ENCODE data around the gene DRD4. TPM values are rescaled to one million over a fixed set of nuclear protein-coding genes. Genes with fewer than 3 reads are reported as not detected.

Gene DRD4
- total RNA-seq, 1 donor from 2014 or later, result not detected

DNA sequence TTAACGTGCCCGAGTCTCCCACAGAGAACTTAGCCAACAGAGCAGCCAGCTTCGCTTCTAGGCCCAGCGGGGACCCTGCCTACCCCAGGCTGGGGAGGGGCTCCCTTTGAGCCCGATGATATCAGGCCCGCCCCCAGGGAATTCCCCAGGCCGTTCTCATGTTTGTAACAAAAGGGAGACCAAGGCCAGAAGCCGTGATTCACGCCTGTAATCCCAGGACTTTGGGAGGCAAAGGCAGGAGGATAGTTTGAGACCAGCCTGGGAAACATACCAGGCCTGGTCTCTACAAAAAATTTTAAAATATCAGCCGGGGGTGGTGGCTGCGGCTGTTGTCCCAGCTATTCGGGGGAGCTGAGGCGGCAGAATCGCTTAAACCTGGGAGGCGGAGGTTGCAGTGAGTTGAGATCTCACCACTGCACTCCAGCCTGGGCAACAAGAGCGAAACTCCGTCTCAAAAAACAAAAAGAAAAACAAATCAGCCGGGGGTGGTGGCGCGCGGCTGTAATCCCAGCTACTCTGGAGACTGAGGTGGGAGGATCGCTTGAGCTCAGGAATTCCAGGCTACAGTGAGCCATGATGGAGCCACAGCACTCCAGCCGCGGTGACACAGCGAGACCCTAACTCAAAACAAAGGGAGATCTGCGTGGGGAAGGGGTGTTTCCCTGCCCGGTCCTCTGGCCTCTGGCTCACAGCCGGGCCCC lies 1.7 kb downstream of the DRD4 start:
- TF ChIP-seq, protein P1, sequence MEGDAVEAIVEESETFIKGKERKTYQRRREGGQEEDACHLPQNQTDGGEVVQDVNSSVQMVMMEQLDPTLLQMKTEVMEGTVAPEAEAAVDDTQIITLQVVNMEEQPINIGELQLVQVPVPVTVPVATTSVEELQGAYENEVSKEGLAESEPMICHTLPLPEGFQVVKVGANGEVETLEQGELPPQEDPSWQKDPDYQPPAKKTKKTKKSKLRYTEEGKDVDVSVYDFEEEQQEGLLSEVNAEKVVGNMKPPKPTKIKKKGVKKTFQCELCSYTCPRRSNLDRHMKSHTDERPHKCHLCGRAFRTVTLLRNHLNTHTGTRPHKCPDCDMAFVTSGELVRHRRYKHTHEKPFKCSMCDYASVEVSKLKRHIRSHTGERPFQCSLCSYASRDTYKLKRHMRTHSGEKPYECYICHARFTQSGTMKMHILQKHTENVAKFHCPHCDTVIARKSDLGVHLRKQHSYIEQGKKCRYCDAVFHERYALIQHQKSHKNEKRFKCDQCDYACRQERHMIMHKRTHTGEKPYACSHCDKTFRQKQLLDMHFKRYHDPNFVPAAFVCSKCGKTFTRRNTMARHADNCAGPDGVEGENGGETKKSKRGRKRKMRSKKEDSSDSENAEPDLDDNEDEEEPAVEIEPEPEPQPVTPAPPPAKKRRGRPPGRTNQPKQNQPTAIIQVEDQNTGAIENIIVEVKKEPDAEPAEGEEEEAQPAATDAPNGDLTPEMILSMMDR (conservative IDR thresholded peaks at IDR 0.05; ENCODE audit: low read depth, low read length), result no peak
- H3K4me3 ChIP-seq (ENCODE audit: low read depth, low read length), result no peak overlapping the region

DNA sequence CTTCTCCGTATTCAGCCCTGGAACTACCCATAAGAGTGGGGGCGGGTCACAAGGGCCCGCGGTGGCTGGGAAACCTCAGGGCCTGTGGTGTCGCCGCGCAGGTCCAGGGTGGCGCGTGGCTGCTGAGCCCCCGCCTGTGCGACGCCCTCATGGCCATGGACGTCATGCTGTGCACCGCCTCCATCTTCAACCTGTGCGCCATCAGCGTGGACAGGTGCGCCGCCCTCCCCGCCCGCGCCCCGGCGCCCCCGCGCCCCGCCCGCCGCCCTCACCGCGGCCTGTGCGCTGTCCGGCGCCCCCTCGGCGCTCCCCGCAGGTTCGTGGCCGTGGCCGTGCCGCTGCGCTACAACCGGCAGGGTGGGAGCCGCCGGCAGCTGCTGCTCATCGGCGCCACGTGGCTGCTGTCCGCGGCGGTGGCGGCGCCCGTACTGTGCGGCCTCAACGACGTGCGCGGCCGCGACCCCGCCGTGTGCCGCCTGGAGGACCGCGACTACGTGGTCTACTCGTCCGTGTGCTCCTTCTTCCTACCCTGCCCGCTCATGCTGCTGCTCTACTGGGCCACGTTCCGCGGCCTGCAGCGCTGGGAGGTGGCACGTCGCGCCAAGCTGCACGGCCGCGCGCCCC lies 2.4 kb downstream of the DRD4 start:
- TF ChIP-seq, protein P1 (conservative IDR thresholded peaks at IDR 0.05; ENCODE audit: low read depth, low read length), result no peak
- DNase-seq (ENCODE audit: low read depth), result no peak
- no peak overlapping the region for H3K4me3 ChIP-seq (ENCODE audit: low read depth, low read length)

More for the DNA sequence above, 1.7 kb downstream of the DRD4 start:
- no peak for DNase-seq (ENCODE audit: low read depth)

DNA sequence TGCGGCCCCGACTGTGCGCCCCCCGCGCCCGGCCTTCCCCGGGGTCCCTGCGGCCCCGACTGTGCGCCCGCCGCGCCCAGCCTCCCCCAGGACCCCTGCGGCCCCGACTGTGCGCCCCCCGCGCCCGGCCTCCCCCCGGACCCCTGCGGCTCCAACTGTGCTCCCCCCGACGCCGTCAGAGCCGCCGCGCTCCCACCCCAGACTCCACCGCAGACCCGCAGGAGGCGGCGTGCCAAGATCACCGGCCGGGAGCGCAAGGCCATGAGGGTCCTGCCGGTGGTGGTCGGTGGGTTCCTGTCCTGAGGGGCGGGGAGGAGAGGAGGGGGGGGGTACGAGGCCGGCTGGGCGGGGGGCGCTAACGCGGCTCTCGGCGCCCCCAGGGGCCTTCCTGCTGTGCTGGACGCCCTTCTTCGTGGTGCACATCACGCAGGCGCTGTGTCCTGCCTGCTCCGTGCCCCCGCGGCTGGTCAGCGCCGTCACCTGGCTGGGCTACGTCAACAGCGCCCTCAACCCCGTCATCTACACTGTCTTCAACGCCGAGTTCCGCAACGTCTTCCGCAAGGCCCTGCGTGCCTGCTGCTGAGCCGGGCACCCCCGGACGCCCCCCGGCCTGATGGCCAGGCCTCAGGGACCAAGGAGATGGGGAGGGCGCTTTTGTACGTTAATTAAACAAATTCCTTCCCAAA lies 3.1 kb downstream of the DRD4 start:
- TF ChIP-seq, protein P1 (conservative IDR thresholded peaks at IDR 0.05; ENCODE audit: low read depth, low read length), result no peak
- H3K4me3 ChIP-seq (ENCODE audit: low read depth, low read length), result no peak overlapping the region
- DNase-seq (ENCODE audit: low read depth), result no peak

DNA sequence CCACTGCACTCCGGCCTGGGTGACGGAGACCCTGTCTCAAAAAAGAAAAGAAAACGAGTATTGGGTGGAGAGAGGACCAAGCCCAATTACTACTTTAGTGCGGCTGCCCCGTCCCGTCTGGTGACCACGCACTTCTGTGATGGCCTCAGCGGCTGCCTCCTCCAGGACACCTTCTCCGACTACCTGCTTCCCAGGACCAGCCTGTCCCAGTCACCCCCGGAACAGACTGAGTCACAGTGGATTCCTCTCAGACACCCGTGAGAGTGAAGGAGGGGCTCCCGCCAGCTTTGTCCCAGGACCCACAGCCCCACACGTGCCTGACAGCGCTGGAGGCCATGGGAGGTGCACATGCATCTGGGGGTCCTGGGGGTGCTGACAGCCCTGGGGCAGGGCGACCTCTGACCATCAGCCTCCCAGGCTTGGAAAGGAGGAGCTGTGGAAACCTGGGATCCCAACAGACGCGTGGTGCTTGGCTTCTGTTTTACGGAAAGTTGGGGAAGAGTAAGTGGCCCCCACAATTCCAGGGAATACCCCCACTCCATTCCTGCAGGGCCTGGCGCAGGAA lies 4.8 kb downstream of the DRD4 start:
- DNase-seq (ENCODE audit: low read depth), result no peak
- TF ChIP-seq, protein P1 (conservative IDR thresholded peaks at IDR 0.05; ENCODE audit: low read depth, low read length), result no peak
- no peak overlapping the region for H3K4me3 ChIP-seq (ENCODE audit: low read depth, low read length)

DNA sequence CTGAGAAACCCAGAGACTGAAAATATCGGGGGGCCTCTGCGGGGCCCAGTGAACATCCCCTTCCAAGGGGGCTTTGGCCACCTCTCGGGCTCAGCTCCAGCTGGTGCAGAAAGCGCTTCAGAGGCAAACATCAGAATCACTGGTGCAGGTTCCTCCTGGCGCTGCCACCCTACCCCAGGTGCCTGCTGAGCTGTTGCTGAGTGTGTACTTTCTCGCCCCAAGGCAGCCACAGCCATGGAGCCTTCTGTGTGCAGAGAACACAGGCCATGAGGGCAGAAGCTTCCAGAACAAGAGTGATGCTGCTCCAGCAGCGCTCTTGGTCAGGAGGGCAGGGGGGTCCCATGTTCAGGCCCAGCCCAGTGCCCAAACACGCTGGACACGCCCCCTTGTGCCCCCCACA lies 6.3 kb downstream of the DRD4 start:
- no peak overlapping the region for H3K4me3 ChIP-seq (ENCODE audit: low read depth, low read length)
- TF ChIP-seq, protein P1 (conservative IDR thresholded peaks at IDR 0.05; ENCODE audit: low read depth, low read length), result no peak
- no peak for DNase-seq (ENCODE audit: low read depth)

DNA sequence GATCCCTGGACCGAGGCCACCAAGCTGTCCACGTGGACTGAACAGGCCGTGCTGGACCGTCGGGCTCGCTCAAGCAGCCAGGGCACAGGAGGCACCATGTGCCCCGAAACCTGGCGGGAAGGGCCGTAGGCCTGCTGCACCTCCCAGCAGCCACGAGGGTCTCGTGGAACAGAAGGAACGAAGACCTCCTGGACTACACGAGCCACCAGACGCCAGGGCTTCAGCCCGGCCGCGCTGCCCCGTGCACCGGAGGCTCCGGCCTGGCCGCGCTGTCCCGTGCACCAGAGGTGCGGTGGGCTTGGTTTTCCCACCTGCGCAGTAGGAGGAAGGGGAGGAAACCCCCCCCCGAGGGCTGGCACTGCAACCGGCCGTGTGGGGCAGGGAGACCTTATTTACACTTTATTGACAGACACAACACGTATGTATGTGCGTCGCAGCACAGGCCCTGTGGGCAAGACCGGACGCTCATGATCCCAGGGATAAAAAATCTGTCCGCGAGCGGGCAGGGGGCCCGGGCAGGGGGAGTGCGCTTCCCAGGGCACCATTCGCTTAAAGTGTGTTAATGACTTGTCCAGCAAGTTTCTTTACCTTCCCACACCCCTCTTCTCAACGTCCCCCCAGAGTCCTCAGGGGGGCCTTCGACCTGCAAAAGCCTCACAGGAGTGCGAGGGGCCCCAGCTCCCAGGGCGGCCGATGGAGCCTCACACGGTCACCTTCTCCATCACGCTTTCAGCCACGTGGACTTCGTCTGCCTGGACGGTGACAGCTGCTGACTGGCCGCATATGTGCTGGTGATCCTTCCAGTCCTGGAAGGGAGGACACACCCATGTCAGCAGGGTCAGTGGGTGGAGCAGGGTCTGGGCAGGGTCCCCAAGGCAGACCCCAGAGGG lies 7.0 kb downstream of the DRD4 start:
- TF ChIP-seq, protein P1 (conservative IDR thresholded peaks at IDR 0.05; ENCODE audit: low read depth, low read length), result no peak
- no peak overlapping the region for H3K4me3 ChIP-seq (ENCODE audit: low read depth, low read length)
- DNase-seq (ENCODE audit: low read depth), result no peak

Data from epithelial cell of proximal tubule (primary cell).